Activated T-helper 1 cell treated with anti-CD3 and anti-CD28 coated beads, Interleukin-12 subunit alpha, Interleukin-12 subunit beta, Interleukin-2, Interleukin-4 antibody, amounts not matched to agents 30 ng/mL and 10 ng/mL and 1 ng/mL, durations not matched to agents 14 hours and 24 hours and 36 hours (primary cell): ENCODE data around the gene GRB10. TPM values are rescaled to one million over a fixed set of nuclear protein-coding genes. Genes with fewer than 3 reads are reported as not detected.

Experiments used
- DNase-seq: peaks from one replicate; pipeline ENCODE4 v3.0.0; 2021; ENCODE audit warnings: low spot score
- H3K27ac Mint-ChIP-seq: one replicate; pipeline ENCODE4 v1.8.0; 2021; ENCODE audit warnings: mild to moderate bottlenecking, mixed read lengths
- H3K27me3 Mint-ChIP-seq: one replicate; pipeline ENCODE4 v1.8.0; 2022; ENCODE audit warnings: mild to moderate bottlenecking, moderate library complexity, mixed read lengths; ENCODE audit not compliant: insufficient read depth
- H3K36me3 Mint-ChIP-seq: one replicate; pipeline ENCODE4 v1.8.0; 2021; ENCODE audit warnings: low read depth, mixed read lengths
- H3K4me1 Mint-ChIP-seq: one replicate; pipeline ENCODE4 v1.8.0; 2021; ENCODE audit warnings: low read depth, mixed read lengths
- H3K4me3 Mint-ChIP-seq: one replicate; pipeline ENCODE4 v1.8.0; 2021; ENCODE audit warnings: mild to moderate bottlenecking, moderate library complexity, mixed read lengths
- H3K9me3 Mint-ChIP-seq: one replicate; pipeline ENCODE4 v1.8.0; 2021; ENCODE audit warnings: mixed read lengths
- intact Hi-C: fragments of 100-400 bp; cut with micrococcal nuclease; formaldehyde crosslinking; loops from one replicate; pipeline ENCODE4 v1.15.1; 2024
- total RNA-seq: library from RNA; stranded (reverse); gene quantifications from 2 replicates; pipeline ENCODE4 v1.2.3, GENCODE V29; 2022

The GRB10 gene
- total RNA-seq, 1 donor from 2014 or later, result 2.8 TPM

- peaks cover 3% of the 10 kb centered on the region for H3K36me3 Mint-ChIP-seq
- peaks cover 37% of the 10 kb centered on the region for H3K4me1 Mint-ChIP-seq
- no peak for DNase-seq
- H3K9me3 Mint-ChIP-seq, result peaks cover 9% of the 10 kb centered on the region
- H3K27me3 Mint-ChIP-seq, result peaks cover 12% of the 10 kb centered on the region
- intact Hi-C loops, result loop anchor here (2.0 kb wide), 1 partner anchor 225 kb away; no protein-coding TSS in a partner anchor
- H3K4me3 Mint-ChIP-seq, result no peak overlapping the region
- H3K27ac Mint-ChIP-seq, result no peak overlapping the region
Observed at GRCh38 chr7:50607524-50608125, 175.1 kb downstream of the GRB10 start.

GRCh38 chr7:50605059-50605458 is 177.6 kb downstream of the GRB10 start:
- H3K27ac Mint-ChIP-seq, result no peak overlapping the region
- peaks cover 3% of the 10 kb centered on the region for H3K36me3 Mint-ChIP-seq
- H3K27me3 Mint-ChIP-seq, result peaks cover 7% of the 10 kb centered on the region
- H3K4me1 Mint-ChIP-seq, result peaks cover 21% of the 10 kb centered on the region
- H3K9me3 Mint-ChIP-seq, result peaks cover 9% of the 10 kb centered on the region
- no peak overlapping the region for H3K4me3 Mint-ChIP-seq
- intact Hi-C loops, result no loop called here
- DNase-seq, result no peak

GRCh38 chr7:50603287-50603686 is 179.4 kb downstream of the GRB10 start:
- Mint-ChIP-seq H3K27me3 (peaks cover 8% of the 10 kb centered on the region), H3K36me3 (peaks cover 3% of the 10 kb centered on the region), H3K9me3 (peaks cover 5% of the 10 kb centered on the region), H3K27ac (no peak overlapping the region), H3K4me3 (no peak overlapping the region), H3K4me1 (peaks cover 11% of the 10 kb centered on the region)
- DNase-seq, result no peak
- intact Hi-C loops, result no loop called here

- H3K36me3 Mint-ChIP-seq, result no peaks in the 10 kb centered on the region
- peaks cover 14% of the 10 kb centered on the region for H3K27me3 Mint-ChIP-seq
- H3K4me1 Mint-ChIP-seq, result peaks cover 14% of the 10 kb centered on the region
- H3K27ac Mint-ChIP-seq, result no peak overlapping the region
- no peak overlapping the region for H3K4me3 Mint-ChIP-seq
- no peaks in the 10 kb centered on the region for H3K9me3 Mint-ChIP-seq
- intact Hi-C loops, result loop anchor here (5.0 kb wide), 2 partner anchors 33 to 523 kb away; no protein-coding TSS in a partner anchor
- no peak for DNase-seq
Observed at GRCh38 chr7:50599385-50599784, 183.3 kb downstream of the GRB10 start.

GRCh38 chr7:50598460-50599343 is 184.0 kb downstream of the GRB10 start:
- Mint-ChIP-seq H3K4me1 (peaks cover 20% of the 10 kb centered on the region), H3K9me3 (no peaks in the 10 kb centered on the region), H3K27ac (no peak overlapping the region), H3K4me3 (no peak overlapping the region), H3K36me3 (no peaks in the 10 kb centered on the region), H3K27me3 (peaks cover 14% of the 10 kb centered on the region)
- intact Hi-C loops, result loop anchor here (5.0 kb wide), 2 partner anchors 34 to 524 kb away; no protein-coding TSS in a partner anchor
- DNase-seq, result no peak

- intact Hi-C loops, result loop anchor here (5.0 kb wide), 2 partner anchors 36 to 526 kb away; no protein-coding TSS in a partner anchor
- H3K9me3 Mint-ChIP-seq, result no peaks in the 10 kb centered on the region
- H3K4me3 Mint-ChIP-seq, result no peak overlapping the region
- no peak overlapping the region for H3K27ac Mint-ChIP-seq
- H3K36me3 Mint-ChIP-seq, result peaks cover 1% of the 10 kb centered on the region
- peaks cover 20% of the 10 kb centered on the region for H3K4me1 Mint-ChIP-seq
- H3K27me3 Mint-ChIP-seq, result peaks cover 19% of the 10 kb centered on the region
- no peak for DNase-seq
Observed at GRCh38 chr7:50596484-50596883, 186.2 kb downstream of the GRB10 start.

- Mint-ChIP-seq H3K4me3 (no peak overlapping the region), H3K9me3 (no peaks in the 10 kb centered on the region), H3K27ac (no peak overlapping the region), H3K27me3 (peaks cover 15% of the 10 kb centered on the region), H3K36me3 (peaks cover 1% of the 10 kb centered on the region), H3K4me1 (peaks cover 20% of the 10 kb centered on the region)
- no peak for DNase-seq
- intact Hi-C loops, result loop anchor here (1.0 to 5.0 kb wide), 5 partner anchors 16 to 527 kb away; partner anchors contain the start of gene FIGNL1
Observed at GRCh38 chr7:50595491-50596102, 187.1 kb downstream of the GRB10 start.

- Mint-ChIP-seq H3K4me1 (peaks cover 20% of the 10 kb centered on the region), H3K27ac (peak overlapping the region; percentile 53), H3K27me3 (peaks cover 14% of the 10 kb centered on the region), H3K36me3 (peaks cover 1% of the 10 kb centered on the region), H3K4me3 (peak overlapping the region; percentile 35), H3K9me3 (no peaks in the 10 kb centered on the region)
- intact Hi-C loops, result loop anchor here (1.0 to 5.0 kb wide), 5 partner anchors 16 to 527 kb away; partner anchors contain the start of gene FIGNL1
- no peak for DNase-seq
Observed at GRCh38 chr7:50594734-50595485, 187.8 kb downstream of the GRB10 start.

- DNase-seq, result no peak
- peaks cover 1% of the 10 kb centered on the region for H3K36me3 Mint-ChIP-seq
- H3K4me1 Mint-ChIP-seq, result peaks cover 20% of the 10 kb centered on the region
- no peak overlapping the region for H3K27ac Mint-ChIP-seq
- H3K9me3 Mint-ChIP-seq, result no peaks in the 10 kb centered on the region
- intact Hi-C loops, result loop anchor here (2.0 kb wide), 1 partner anchor 71 kb away; no protein-coding TSS in a partner anchor
- H3K4me3 Mint-ChIP-seq, result no peak overlapping the region
- peaks cover 11% of the 10 kb centered on the region for H3K27me3 Mint-ChIP-seq
Observed at GRCh38 chr7:50594136-50594535, 188.6 kb downstream of the GRB10 start.

- Mint-ChIP-seq H3K27me3 (peaks cover 11% of the 10 kb centered on the region), H3K4me1 (peaks cover 20% of the 10 kb centered on the region), H3K4me3 (no peak overlapping the region), H3K9me3 (no peaks in the 10 kb centered on the region), H3K27ac (no peak overlapping the region), H3K36me3 (peaks cover 1% of the 10 kb centered on the region)
- DNase-seq, result no peak
- intact Hi-C loops, result no loop called here
Observed at GRCh38 chr7:50592940-50593339, 189.8 kb downstream of the GRB10 start.

GRCh38 chr7:50591480-50592438 is 190.9 kb downstream of the GRB10 start:
- Mint-ChIP-seq H3K4me1 (peaks cover 20% of the 10 kb centered on the region), H3K27me3 (peaks cover 7% of the 10 kb centered on the region), H3K4me3 (no peak overlapping the region), H3K9me3 (no peaks in the 10 kb centered on the region), H3K27ac (no peak overlapping the region), H3K36me3 (peaks cover 1% of the 10 kb centered on the region)
- no peak for DNase-seq
- intact Hi-C loops, result no loop called here
